ENCODE results near the gene ABCA3.

Gene ABCA3

GRCh38 chr16:2366660-2367309 is 26.3 kb upstream of the ABCA3 start:
- 0 out of 2 replicates have a peak, but pooled peaks cover 16% of the 10 kb centered on the region for H3K27me3 ChIP-seq (ENCODE audit: insufficient read depth, low read length)
- no peak overlapping the region for H2AFZ ChIP-seq (ENCODE audit: low read length)
- no peak overlapping the region for H3K27ac ChIP-seq (ENCODE audit: low read depth, low read length, poor library complexity, severe bottlenecking)
- no peaks in the 10 kb centered on the region for H3K36me3 ChIP-seq (ENCODE audit: insufficient read depth, low read length)
- H3K4me2 ChIP-seq (ENCODE audit: low read length), result no peak overlapping the region
- no peaks in the 10 kb centered on the region for H4K20me1 ChIP-seq (ENCODE audit: insufficient read depth, low read length)
- H3K9me3 ChIP-seq (ENCODE audit: low read length), result no peaks in the 10 kb centered on the region
- no peak overlapping the region for H3K4me3 ChIP-seq (ENCODE audit: low read depth, low read length, poor library complexity, severe bottlenecking)
- no peak overlapping the region for H3K9ac ChIP-seq (ENCODE audit: low read length)
- H3K79me2 ChIP-seq (ENCODE audit: insufficient read depth, low read length), result no peaks in the 10 kb centered on the region
- no peaks in the 10 kb centered on the region for H3F3A ChIP-seq (ENCODE audit: insufficient read depth, low read length)
- no peaks in the 10 kb centered on the region for H3K9me2 ChIP-seq (ENCODE audit: low read depth, low read length)
- H3K4me1 ChIP-seq (ENCODE audit: insufficient read depth, low read length, severe bottlenecking), result no peaks in the 10 kb centered on the region
- TF ChIP-seq CTCF (IDR thresholded peaks at IDR 0.05; ENCODE audit: low read length) (no peak), EZH2 (IDR thresholded peaks at IDR 0.05; ENCODE audit: borderline replicate concordance, low read length) (no peak)

GRCh38 chr16:2365397-2366294 is 25.1 kb upstream of the ABCA3 start:
- no peaks in the 10 kb centered on the region for H3K79me2 ChIP-seq (ENCODE audit: insufficient read depth, low read length)
- no peaks in the 10 kb centered on the region for H3F3A ChIP-seq (ENCODE audit: insufficient read depth, low read length)
- H3K27me3 ChIP-seq (ENCODE audit: insufficient read depth, low read length), result 0 out of 2 replicates have a peak, but pooled peaks cover 16% of the 10 kb centered on the region
- no peaks in the 10 kb centered on the region for H3K36me3 ChIP-seq (ENCODE audit: insufficient read depth, low read length)
- H3K4me2 ChIP-seq (ENCODE audit: low read length), result no peak overlapping the region
- H3K4me3 ChIP-seq (ENCODE audit: low read depth, low read length, poor library complexity, severe bottlenecking), result no peak overlapping the region
- TF ChIP-seq EZH2 (IDR thresholded peaks at IDR 0.05; ENCODE audit: borderline replicate concordance, low read length), result no peak
- no peak for TF ChIP-seq CTCF (IDR thresholded peaks at IDR 0.05; ENCODE audit: low read length)
- H4K20me1 ChIP-seq (ENCODE audit: insufficient read depth, low read length), result no peaks in the 10 kb centered on the region
- H2AFZ ChIP-seq (ENCODE audit: low read length), result no peak overlapping the region
- no peaks in the 10 kb centered on the region for H3K9me2 ChIP-seq (ENCODE audit: low read depth, low read length)
- H3K4me1 ChIP-seq (ENCODE audit: insufficient read depth, low read length, severe bottlenecking), result no peaks in the 10 kb centered on the region
- no peak overlapping the region for H3K9ac ChIP-seq (ENCODE audit: low read length)
- H3K27ac ChIP-seq (ENCODE audit: low read depth, low read length, poor library complexity, severe bottlenecking), result no peak overlapping the region
- no peaks in the 10 kb centered on the region for H3K9me3 ChIP-seq (ENCODE audit: low read length)

- H3K4me1 ChIP-seq (ENCODE audit: insufficient read depth, low read length, severe bottlenecking), result no peaks in the 10 kb centered on the region
- no peak overlapping the region for H3K4me2 ChIP-seq (ENCODE audit: low read length)
- H3F3A ChIP-seq (ENCODE audit: insufficient read depth, low read length), result no peaks in the 10 kb centered on the region
- H2AFZ ChIP-seq (ENCODE audit: low read length), result no peak overlapping the region
- no peaks in the 10 kb centered on the region for H4K20me1 ChIP-seq (ENCODE audit: insufficient read depth, low read length)
- no peaks in the 10 kb centered on the region for H3K36me3 ChIP-seq (ENCODE audit: insufficient read depth, low read length)
- H3K9ac ChIP-seq (ENCODE audit: low read length), result no peak overlapping the region
- no peaks in the 10 kb centered on the region for H3K9me3 ChIP-seq (ENCODE audit: low read length)
- no peak for TF ChIP-seq EZH2 (IDR thresholded peaks at IDR 0.05; ENCODE audit: borderline replicate concordance, low read length)
- no peak for TF ChIP-seq CTCF (IDR thresholded peaks at IDR 0.05; ENCODE audit: low read length)
- no peak overlapping the region for H3K4me3 ChIP-seq (ENCODE audit: low read depth, low read length, poor library complexity, severe bottlenecking)
- H3K27me3 ChIP-seq (ENCODE audit: insufficient read depth, low read length), result 0 out of 2 replicates have a peak, but pooled peaks cover 11% of the 10 kb centered on the region
- H3K79me2 ChIP-seq (ENCODE audit: insufficient read depth, low read length), result no peaks in the 10 kb centered on the region
- H3K27ac ChIP-seq (ENCODE audit: low read depth, low read length, poor library complexity, severe bottlenecking), result no peak overlapping the region
- H3K9me2 ChIP-seq (ENCODE audit: low read depth, low read length), result no peaks in the 10 kb centered on the region
Measured at GRCh38 chr16:2364638-2365210, 24.2 kb upstream of the ABCA3 start.

Data from OCI-LY1 (cell line).